Keratinocyte (primary cell): ENCODE data around the gene TLCD1. TPM values are rescaled to one million over a fixed set of nuclear protein-coding genes. Genes with fewer than 3 reads are reported as not detected.

ENCODE experiments used
- DNase-seq: peaks from one replicate; pipeline ENCODE4 v3.0.0-alpha.2; 2011; ENCODE audit warnings: low read depth, missing footprints, low spot score
- FAIRE-seq: peaks from 2 replicates; lab custom pipeline; 2011; peaks lifted over from hg19 to GRCh38; lab: Jason Lieb, UNC
- H2AFZ ChIP-seq: 2 replicates; pipeline ENCODE4 v1.6.0; 2012; ENCODE audit warnings: low read length, control low read depth, inconsistent platforms; ENCODE audit not compliant: control insufficient read depth
- H3K27ac ChIP-seq: 2 replicates; pipeline ENCODE4 v1.5.1; 2011; ENCODE audit warnings: low read length; ENCODE audit not compliant: control insufficient read depth, insufficient read depth
- H3K27me3 ChIP-seq: 3 replicates; pipeline ENCODE4 v1.6.0; 2011; ENCODE audit warnings: low read length; ENCODE audit not compliant: control insufficient read depth, insufficient read depth; ENCODE audit errors: extremely low read depth
- H3K36me3 ChIP-seq, 2 experiments: 2 replicates in 1 of 2; 3 replicates in 1 of 2; pipeline ENCODE4 v1.5.1; 2011; ENCODE audit warnings: low read length in 2 of 2, mild to moderate bottlenecking in 1 of 2; ENCODE audit not compliant: control insufficient read depth in 2 of 2, insufficient read depth in 2 of 2; ENCODE audit errors: extremely low read depth in 1 of 2
- H3K4me1 ChIP-seq: 3 replicates; pipeline ENCODE4 v1.5.1; 2011; ENCODE audit warnings: low read length; ENCODE audit not compliant: control insufficient read depth, insufficient read depth; ENCODE audit errors: extremely low read depth
- H3K4me2 ChIP-seq: 3 replicates; pipeline ENCODE4 v1.6.0; 2011; ENCODE audit warnings: low read depth, low read length; ENCODE audit not compliant: control insufficient read depth, insufficient read depth; ENCODE audit errors: extremely low read depth
- H3K4me3 ChIP-seq, 3 experiments: fragments of 200-600 bp in 1 of 3; sonication (generic) in 1 of 3; 2 replicates in 2 of 3; 3 replicates in 1 of 3; pipeline ENCODE4 v1.5.1; 2011 to 2016; ENCODE audit warnings: low read length in 3 of 3, mild to moderate bottlenecking in 3 of 3, control low read depth in 2 of 3, inconsistent platforms in 1 of 3, low read depth in 1 of 3, mixed read lengths in 1 of 3, mixed run types in 1 of 3, moderate library complexity in 1 of 3; ENCODE audit not compliant: control insufficient read depth in 2 of 3, insufficient read depth in 2 of 3; ENCODE audit errors: extremely low read depth in 1 of 3
- H3K79me2 ChIP-seq: 2 replicates; pipeline ENCODE4 v1.6.0; 2012; ENCODE audit warnings: low read length; ENCODE audit not compliant: control insufficient read depth, insufficient read depth
- H3K9ac ChIP-seq: 3 replicates; pipeline ENCODE4 v1.6.0; 2011; ENCODE audit warnings: low read length; ENCODE audit not compliant: control insufficient read depth, insufficient read depth; ENCODE audit errors: extremely low read depth
- H3K9me1 ChIP-seq: 3 replicates; pipeline ENCODE4 v1.6.0; 2011; ENCODE audit warnings: low read length; ENCODE audit not compliant: control insufficient read depth, insufficient read depth; ENCODE audit errors: extremely low read depth
- H3K9me3 ChIP-seq: 2 replicates; pipeline ENCODE4 v1.5.1; 2012; ENCODE audit warnings: low read depth, low read length; ENCODE audit not compliant: control insufficient read depth
- H4K20me1 ChIP-seq: 3 replicates; pipeline ENCODE4 v1.6.0; 2011; ENCODE audit warnings: low read length; ENCODE audit not compliant: control insufficient read depth, insufficient read depth; ENCODE audit errors: extremely low read depth
- EZH2 ChIP-seq: IDR thresholded peaks from one replicate; pipeline ENCODE4 v1.6.1; 2012; ENCODE audit warnings: inconsistent platforms, mild to moderate bottlenecking, low read length, moderate library complexity
- dilution Hi-C: fragments of 300-500 bp; cut with MboI; formaldehyde crosslinking; loops from one replicate; pipeline ENCODE4 v1.7.0; 2020; ENCODE audit warnings: low sequenced_read_pairs; ENCODE audit not compliant: extremely low pct_ligation_motif_present
- polyA plus RNA-seq, 5 experiments: library from polyadenylated mRNA; depleted of rRNA in 3 of 5; stranded (reverse) in 3 of 5; stranded (forward) in 1 of 5; unstranded in 1 of 5; fragments of >200 nt; gene quantifications; 1 replicate in 1 of 5; 2 replicates in 3 of 5; 3 replicates in 1 of 5; pipeline versions ENCODE4 v1.2.1 to v1.2.3, GENCODE V29; 2011 to 2012; ENCODE audit warnings: missing spikeins in 2 of 5, low read depth in 1 of 5, low replicate concordance in 1 of 5
- TF ChIP-seq, protein P1 (sequence below), 3 experiments: IDR thresholded peaks in 1 of 3; conservative IDR thresholded peaks in 1 of 3; optimal IDR thresholded peaks in 1 of 3; 2 replicates in 2 of 3; 3 replicates in 1 of 3; pipeline versions ENCODE3 to v1.5.1; 2011; ENCODE audit warnings: low read length in 3 of 3, mild to moderate bottlenecking in 3 of 3, moderate library complexity in 2 of 3, control low read depth in 1 of 3, inconsistent platforms in 1 of 3; ENCODE audit not compliant: insufficient read depth in 2 of 3; ENCODE audit errors: extremely low read depth in 1 of 3

Gene TLCD1
- polyA plus RNA-seq, 1 donor (not counting 4 experiments of a cell fraction or from before 2014, with no cell fraction given), result 14.0 TPM

DNA sequence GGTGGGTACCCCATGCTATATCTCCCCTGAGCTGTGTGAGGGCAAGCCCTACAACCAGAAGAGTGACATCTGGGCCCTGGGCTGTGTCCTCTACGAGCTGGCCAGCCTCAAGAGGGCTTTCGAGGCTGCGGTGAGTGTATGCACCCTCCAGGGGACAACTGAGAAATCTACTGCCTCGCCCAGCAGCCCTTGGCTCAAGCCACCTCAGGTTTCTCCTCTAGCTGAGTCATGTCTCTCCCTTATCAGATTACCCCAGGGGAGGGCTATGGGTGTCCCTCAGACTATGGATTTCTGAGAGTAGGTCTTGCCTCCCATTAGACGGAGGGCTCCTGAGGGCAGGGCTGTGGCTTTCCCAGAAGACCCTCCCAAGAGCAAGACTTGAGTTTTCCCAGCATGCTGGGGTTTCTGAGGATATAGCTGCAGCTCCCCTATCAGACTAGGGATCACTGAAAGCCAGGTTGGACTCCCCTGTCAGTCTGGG is 9.2 kb upstream of the TLCD1 start:
- no peak overlapping the region for H3K27ac ChIP-seq
- FAIRE-seq, result no peak

DNA sequence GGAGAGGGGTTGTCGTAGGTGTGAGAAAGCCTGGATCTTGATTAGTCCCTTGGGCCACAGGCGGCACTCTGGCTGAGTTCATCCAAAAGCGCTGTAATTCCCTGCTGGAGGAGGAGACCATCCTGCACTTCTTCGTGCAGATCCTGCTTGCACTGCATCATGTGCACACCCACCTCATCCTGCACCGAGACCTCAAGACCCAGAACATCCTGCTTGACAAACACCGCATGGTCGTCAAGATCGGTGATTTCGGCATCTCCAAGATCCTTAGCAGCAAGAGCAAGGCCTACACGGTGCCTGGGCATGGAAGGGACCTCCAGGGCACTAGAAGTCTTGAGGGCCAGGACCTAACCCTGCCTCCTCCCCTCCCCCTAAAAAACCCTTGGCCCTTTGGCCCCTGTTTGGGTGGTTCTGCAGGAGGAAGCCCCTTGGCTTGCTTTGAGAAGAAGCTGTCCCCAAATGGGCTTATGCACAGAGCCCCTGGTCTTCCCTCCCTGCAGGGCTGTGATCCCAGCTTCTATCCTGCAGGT is 8.7 kb upstream of the TLCD1 start:
- no peak for FAIRE-seq
- no peaks in the 10 kb centered on the region for H3K27me3 ChIP-seq

More for the DNA sequence above, 9.2 kb upstream of the TLCD1 start:
- H4K20me1 ChIP-seq, result no peaks in the 10 kb centered on the region
- no peaks in the 10 kb centered on the region for H3K79me2 ChIP-seq
- TF ChIP-seq EZH2, result no peak
- TF ChIP-seq, protein P1, sequence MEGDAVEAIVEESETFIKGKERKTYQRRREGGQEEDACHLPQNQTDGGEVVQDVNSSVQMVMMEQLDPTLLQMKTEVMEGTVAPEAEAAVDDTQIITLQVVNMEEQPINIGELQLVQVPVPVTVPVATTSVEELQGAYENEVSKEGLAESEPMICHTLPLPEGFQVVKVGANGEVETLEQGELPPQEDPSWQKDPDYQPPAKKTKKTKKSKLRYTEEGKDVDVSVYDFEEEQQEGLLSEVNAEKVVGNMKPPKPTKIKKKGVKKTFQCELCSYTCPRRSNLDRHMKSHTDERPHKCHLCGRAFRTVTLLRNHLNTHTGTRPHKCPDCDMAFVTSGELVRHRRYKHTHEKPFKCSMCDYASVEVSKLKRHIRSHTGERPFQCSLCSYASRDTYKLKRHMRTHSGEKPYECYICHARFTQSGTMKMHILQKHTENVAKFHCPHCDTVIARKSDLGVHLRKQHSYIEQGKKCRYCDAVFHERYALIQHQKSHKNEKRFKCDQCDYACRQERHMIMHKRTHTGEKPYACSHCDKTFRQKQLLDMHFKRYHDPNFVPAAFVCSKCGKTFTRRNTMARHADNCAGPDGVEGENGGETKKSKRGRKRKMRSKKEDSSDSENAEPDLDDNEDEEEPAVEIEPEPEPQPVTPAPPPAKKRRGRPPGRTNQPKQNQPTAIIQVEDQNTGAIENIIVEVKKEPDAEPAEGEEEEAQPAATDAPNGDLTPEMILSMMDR (optimal IDR thresholded peaks at IDR 0.05 in 1 of 3, IDR thresholded peaks at IDR 0.05 in 1 of 3, conservative IDR thresholded peaks at IDR 0.05 in 1 of 3; ENCODE audit: extremely low read depth in 1 of 3, insufficient read depth in 2 of 3, low read length in 3 of 3), result peak in 1 of 3 experiments; percentile 8
- no peaks in the 10 kb centered on the region for H3K27me3 ChIP-seq
- peaks cover 2% of the 10 kb centered on the region for H3K9me3 ChIP-seq
- no peaks in the 10 kb centered on the region for H3K9me1 ChIP-seq
- H3K4me3 ChIP-seq, result no peak overlapping the region
- H3K4me2 ChIP-seq, result no peak overlapping the region
- no peak overlapping the region for H2AFZ ChIP-seq
- peaks cover 8% of the 10 kb centered on the region for H3K4me1 ChIP-seq
- peaks cover 0 to 2% of the 10 kb centered on the region in 2 experiments for H3K36me3 ChIP-seq
- no peak for DNase-seq
- dilution Hi-C loops, result no loop called here
- no peak overlapping the region for H3K9ac ChIP-seq

More for the DNA sequence above, 8.7 kb upstream of the TLCD1 start:
- no peak overlapping the region for H3K4me3 ChIP-seq
- no peak overlapping the region for H3K27ac ChIP-seq
- H3K9me1 ChIP-seq, result no peaks in the 10 kb centered on the region
- DNase-seq, result no peak
- TF ChIP-seq, protein P1 (optimal IDR thresholded peaks at IDR 0.05 in 1 of 3, IDR thresholded peaks at IDR 0.05 in 1 of 3, conservative IDR thresholded peaks at IDR 0.05 in 1 of 3; ENCODE audit: extremely low read depth in 1 of 3, insufficient read depth in 2 of 3, low read length in 3 of 3), result no peak
- TF ChIP-seq EZH2, result no peak
- no peak overlapping the region for H3K9ac ChIP-seq
- H3K36me3 ChIP-seq, result peaks cover 0 to 2% of the 10 kb centered on the region in 2 experiments
- no peak overlapping the region for H2AFZ ChIP-seq
- peaks cover 8% of the 10 kb centered on the region for H3K4me1 ChIP-seq
- no peaks in the 10 kb centered on the region for H3K79me2 ChIP-seq
- H3K9me3 ChIP-seq, result peaks cover 2% of the 10 kb centered on the region
- dilution Hi-C loops, result no loop called here
- no peaks in the 10 kb centered on the region for H4K20me1 ChIP-seq
- no peak overlapping the region for H3K4me2 ChIP-seq
